Activated naive CD4-positive, alpha-beta T cell treated with anti-CD3 and anti-CD28 coated beads for 36 hours (primary cell): ENCODE results near the gene ZNF346. TPM values are rescaled to one million over a fixed set of nuclear protein-coding genes. Genes with fewer than 3 reads are reported as not detected.
"Not testable (repeated sequence)": the region's sequence is repeated elsewhere in the genome, so short reads cannot be mapped to it uniquely, and the experiment has no call there.

ENCODE experiments used
- CTCF ChIA-PET: fragments of 350-600 bp; sonication (Branson Sonifier 250); formaldehyde crosslinking; loops from one replicate; lab custom pipeline; 2021; ENCODE audit warnings: antibody characterized with exemption; lab: Charles Lee
- DNase-seq: peaks from one replicate; pipeline ENCODE4 v3.0.0-alpha.2; 2020
- H3K27ac Mint-ChIP-seq: one replicate; pipeline ENCODE4 v1.8.0; 2021; ENCODE audit warnings: mild to moderate bottlenecking, mixed read lengths
- H3K27me3 Mint-ChIP-seq: one replicate; pipeline ENCODE4 v1.8.0; 2021; ENCODE audit warnings: low read depth, mixed read lengths
- H3K36me3 Mint-ChIP-seq: one replicate; pipeline ENCODE4 v1.8.0; 2021; ENCODE audit warnings: low read depth, mixed read lengths
- H3K4me1 Mint-ChIP-seq: one replicate; pipeline ENCODE4 v1.8.0; 2021; ENCODE audit warnings: low read depth, mixed read lengths
- H3K4me3 Mint-ChIP-seq: one replicate; pipeline ENCODE4 v1.8.0; 2021; ENCODE audit warnings: mild to moderate bottlenecking, moderate library complexity, mixed read lengths
- H3K9me3 Mint-ChIP-seq: one replicate; pipeline ENCODE4 v1.8.0; 2021; ENCODE audit warnings: mixed read lengths
- intact Hi-C: fragments of 100-400 bp; cut with micrococcal nuclease; formaldehyde crosslinking; loops from one replicate; pipeline ENCODE4 v1.15.1; 2023
- total RNA-seq, 2 experiments: library from RNA; stranded (reverse); gene quantifications; one replicate each; pipeline ENCODE4 v1.2.3, GENCODE V29; 2021

The ZNF346 gene
- total RNA-seq: 10 to 100 TPM; 13.4 to 15.1 TPM

- Mint-ChIP-seq H3K36me3 (peaks cover 21% of the 10 kb centered on the region), H3K4me1 (peaks cover 39% of the 10 kb centered on the region), H3K27me3 (no peaks in the 10 kb centered on the region), H3K27ac (peak within 1 kb of the TSS; percentile 91), H3K4me3 (peak within 1 kb of the TSS; percentile 99), H3K9me3 (no peaks in the 10 kb centered on the region)
- intact Hi-C loops: loop anchor here (1.0 to 5.0 kb wide), 4 partner anchors 16 to 480 kb away; partner anchors contain the start of gene UIMC1
- CTCF ChIA-PET: interaction anchor here (0.5 to 1.0 kb wide), 5 partner anchors 17 to 684 kb away, joined by 3 to 6 read pairs (median 3); no protein-coding TSS in a partner anchor
- DNase-seq: peak; percentile 95
These were observed at the start of gene ZNF346 for GRCh38 chr5:177022386-177023302. TSS of gene ZNF346 (plus strand) at chr5:177022696. CDS start at chr5:177022739, 43 bp downstream.

DNA sequence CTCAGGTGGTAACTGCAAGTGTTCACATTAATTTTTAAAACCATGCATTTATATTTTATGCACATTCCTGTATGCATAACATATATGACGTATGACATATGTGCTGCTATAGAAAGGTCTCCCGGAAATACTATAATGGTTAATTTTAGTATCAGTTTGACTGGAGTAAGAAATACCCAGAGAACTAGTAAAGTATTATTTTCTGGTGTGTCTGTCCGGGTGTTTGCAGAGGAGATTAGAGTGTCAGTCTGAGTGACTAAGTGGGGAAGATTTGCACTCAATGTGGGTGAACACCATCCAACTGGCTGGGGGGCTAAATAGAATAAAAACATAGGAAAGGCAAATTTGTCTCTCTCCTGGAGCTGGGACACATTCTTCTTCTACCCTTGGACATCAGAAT lies 42.8 kb upstream of the ZNF346 start:
- H3K4me1 Mint-ChIP-seq: peaks cover 3% of the 10 kb centered on the region
- CTCF ChIA-PET: interaction anchor here (0.7 to 0.8 kb wide), 2 partner anchors 11 to 265 kb away, joined by 3 to 4 read pairs; no protein-coding TSS in a partner anchor
- no peaks in the 10 kb centered on the region for H3K9me3 Mint-ChIP-seq
- no peak for DNase-seq
- no peaks in the 10 kb centered on the region for H3K27me3 Mint-ChIP-seq
- intact Hi-C loops: no loop called here
- no peak overlapping the region for H3K27ac Mint-ChIP-seq
- peaks cover 26% of the 10 kb centered on the region for H3K36me3 Mint-ChIP-seq
- H3K4me3 Mint-ChIP-seq: no peak overlapping the region

DNA sequence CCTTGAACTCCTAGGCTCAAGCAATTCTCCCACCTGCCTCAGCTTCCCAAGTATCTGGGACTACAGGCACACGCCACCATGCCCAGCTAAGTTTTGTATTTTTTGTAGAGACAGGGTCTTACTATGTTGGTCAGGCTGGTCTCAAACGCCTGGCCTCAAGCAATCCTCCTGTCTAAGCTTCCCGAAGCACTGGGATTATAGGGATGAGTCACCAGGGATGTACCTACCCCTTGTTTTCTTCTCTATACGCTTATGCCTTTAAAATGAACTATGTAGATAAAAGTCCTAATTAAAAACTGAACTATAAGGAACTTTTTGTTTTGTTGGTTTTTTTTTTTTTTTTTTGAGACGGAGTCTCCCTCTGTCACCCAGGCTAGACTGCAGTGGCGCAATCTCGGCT lies 41.7 kb upstream of the ZNF346 start:
- Mint-ChIP-seq H3K27ac (no peak overlapping the region), H3K27me3 (no peaks in the 10 kb centered on the region), H3K36me3 (peaks cover 19% of the 10 kb centered on the region), H3K9me3 (no peaks in the 10 kb centered on the region), H3K4me1 (peaks cover 6% of the 10 kb centered on the region), H3K4me3 (no peak overlapping the region)
- intact Hi-C loops: no loop called here
- no peak for DNase-seq
- CTCF ChIA-PET: no interaction called here

DNA sequence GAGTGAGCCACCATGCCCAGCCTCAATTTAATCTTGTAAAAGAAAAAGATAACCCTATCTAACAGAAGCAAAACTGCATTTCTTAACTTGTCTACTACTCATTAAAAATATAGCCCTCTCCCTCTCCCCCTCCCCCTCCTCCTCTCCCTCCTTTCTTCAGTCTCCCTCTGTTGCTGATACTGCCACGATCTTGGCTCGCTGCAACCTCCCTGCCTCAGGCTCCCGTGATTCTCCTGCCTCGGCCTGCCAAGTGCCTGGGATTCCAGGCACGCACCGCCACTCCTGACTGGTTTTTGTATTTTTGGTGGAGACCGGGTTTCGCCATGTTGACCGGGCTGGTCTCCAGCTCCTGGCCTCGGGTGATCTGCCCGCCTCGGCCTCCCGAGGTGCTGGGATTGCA lies 39.4 kb upstream of the ZNF346 start:
- DNase-seq, H3K27ac Mint-ChIP-seq, intact Hi-C loops, H3K4me3 Mint-ChIP-seq, H3K9me3 Mint-ChIP-seq, CTCF ChIA-PET, H3K27me3 Mint-ChIP-seq: not testable (repeated sequence)
- H3K36me3 Mint-ChIP-seq: peaks cover 22% of the 10 kb centered on the region
- H3K4me1 Mint-ChIP-seq: peaks cover 22% of the 10 kb centered on the region

DNA sequence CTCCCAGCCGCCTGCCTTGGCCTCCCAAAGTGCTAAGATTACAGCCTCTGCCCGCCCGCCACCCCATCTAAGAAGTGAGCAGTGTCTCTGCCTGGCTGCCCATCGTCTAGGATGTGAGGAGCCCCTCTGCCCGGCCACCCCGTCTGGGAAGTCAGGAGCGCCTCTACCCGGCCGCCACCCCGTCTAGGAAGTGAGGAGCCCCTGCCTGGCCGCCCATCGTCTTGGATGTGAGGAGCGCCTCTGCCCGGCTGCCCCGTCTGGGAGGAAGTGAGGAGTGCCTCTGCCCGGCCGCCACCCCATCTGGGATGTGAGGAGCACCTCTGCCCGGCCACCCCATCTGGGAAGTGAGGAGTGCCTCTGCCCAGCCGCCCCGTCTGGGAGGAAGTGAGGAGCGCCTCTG lies 38.9 kb upstream of the ZNF346 start:
- DNase-seq, CTCF ChIA-PET, intact Hi-C loops, H3K4me3 Mint-ChIP-seq, H3K27me3 Mint-ChIP-seq, H3K27ac Mint-ChIP-seq, H3K9me3 Mint-ChIP-seq: not testable (repeated sequence)
- Mint-ChIP-seq H3K4me1 (peaks cover 25% of the 10 kb centered on the region), H3K36me3 (peaks cover 22% of the 10 kb centered on the region)

- CTCF ChIA-PET, DNase-seq, H3K27ac Mint-ChIP-seq, H3K4me3 Mint-ChIP-seq, intact Hi-C loops, H3K9me3 Mint-ChIP-seq, H3K27me3 Mint-ChIP-seq: not testable (repeated sequence)
- Mint-ChIP-seq H3K4me1 (peaks cover 26% of the 10 kb centered on the region), H3K36me3 (peaks cover 18% of the 10 kb centered on the region)
These were observed 38.3 kb upstream of the ZNF346 start for GRCh38 chr5:176984176-176984575.

- H3K27ac Mint-ChIP-seq: no peak overlapping the region
- peaks cover 11% of the 10 kb centered on the region for H3K36me3 Mint-ChIP-seq
- intact Hi-C loops: no loop called here
- peak; percentile 28 for DNase-seq
- H3K4me1 Mint-ChIP-seq: peaks cover 28% of the 10 kb centered on the region
- H3K4me3 Mint-ChIP-seq: no peak overlapping the region
- no peaks in the 10 kb centered on the region for H3K27me3 Mint-ChIP-seq
- no peaks in the 10 kb centered on the region for H3K9me3 Mint-ChIP-seq
- CTCF ChIA-PET: interaction anchor here (1.5 kb wide), 1 partner anchor 325 kb away, joined by 5 read pairs; no protein-coding TSS in a partner anchor
These were observed 37.0 kb upstream of the ZNF346 start for GRCh38 chr5:176985516-176985915.

GRCh38 chr5:176986280-176986679 lies 36.2 kb upstream of the ZNF346 start:
- peaks cover 30% of the 10 kb centered on the region for H3K4me1 Mint-ChIP-seq
- DNase-seq: no peak
- intact Hi-C loops: no loop called here
- no peak overlapping the region for H3K27ac Mint-ChIP-seq
- H3K27me3 Mint-ChIP-seq: no peaks in the 10 kb centered on the region
- no peaks in the 10 kb centered on the region for H3K9me3 Mint-ChIP-seq
- peaks cover 9% of the 10 kb centered on the region for H3K36me3 Mint-ChIP-seq
- H3K4me3 Mint-ChIP-seq: no peak overlapping the region
- CTCF ChIA-PET: interaction anchor here (1.5 kb wide), 1 partner anchor 326 kb away, joined by 5 read pairs; no protein-coding TSS in a partner anchor

- Mint-ChIP-seq H3K27ac (no peak overlapping the region), H3K27me3 (no peaks in the 10 kb centered on the region), H3K9me3 (no peaks in the 10 kb centered on the region), H3K36me3 (peaks cover 7% of the 10 kb centered on the region), H3K4me1 (peaks cover 31% of the 10 kb centered on the region), H3K4me3 (no peak overlapping the region)
- CTCF ChIA-PET: no interaction called here
- intact Hi-C loops: no loop called here
- DNase-seq: no peak
These were observed 34.9 kb upstream of the ZNF346 start for GRCh38 chr5:176987583-176987982.

GRCh38 chr5:176993081-176993480 lies 29.4 kb upstream of the ZNF346 start:
- H3K4me3 Mint-ChIP-seq, DNase-seq, H3K27ac Mint-ChIP-seq, H3K27me3 Mint-ChIP-seq, intact Hi-C loops, CTCF ChIA-PET, H3K9me3 Mint-ChIP-seq: not testable (repeated sequence)
- H3K36me3 Mint-ChIP-seq: peaks cover 23% of the 10 kb centered on the region
- H3K4me1 Mint-ChIP-seq: peaks cover 37% of the 10 kb centered on the region

DNA sequence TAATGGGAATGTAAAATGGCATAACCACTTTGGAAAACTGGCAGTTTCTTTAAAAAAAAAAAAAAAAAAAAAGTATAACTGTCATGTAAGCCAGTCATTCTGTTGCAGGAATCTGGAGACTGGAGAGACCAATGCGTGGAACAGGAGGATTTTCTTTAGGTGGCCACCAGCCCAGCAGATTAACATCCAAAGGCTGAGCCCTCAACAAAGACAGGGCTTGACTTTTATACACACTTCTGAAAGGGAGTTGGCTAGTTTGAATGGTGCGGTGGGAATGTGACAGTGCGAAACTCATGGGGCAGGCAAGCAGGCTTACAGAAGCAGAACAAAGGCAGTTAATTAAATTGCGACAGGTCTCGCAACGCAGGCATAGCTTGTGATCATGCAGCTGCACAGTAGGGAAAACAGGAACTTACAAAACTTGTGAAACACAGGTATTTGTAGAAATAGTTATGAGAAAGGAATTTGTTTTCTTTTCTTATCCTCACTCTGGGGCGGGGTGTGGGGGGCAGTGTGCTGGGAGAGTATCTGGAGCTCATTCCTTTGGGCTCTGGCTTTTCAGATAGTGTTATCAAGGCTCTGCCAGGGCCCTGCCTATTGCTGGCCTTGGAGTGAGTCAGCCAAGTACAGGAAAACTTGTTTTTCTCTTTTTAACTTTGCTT lies 27.9 kb upstream of the ZNF346 start:
- intact Hi-C loops: no loop called here
- Mint-ChIP-seq H3K27ac (peak overlapping the region; percentile 43), H3K4me1 (peaks cover 38% of the 10 kb centered on the region), H3K4me3 (no peak overlapping the region), H3K36me3 (peaks cover 25% of the 10 kb centered on the region), H3K9me3 (peaks cover 5% of the 10 kb centered on the region), H3K27me3 (no peaks in the 10 kb centered on the region)
- no peak for DNase-seq
- CTCF ChIA-PET: no interaction called here

DNA sequence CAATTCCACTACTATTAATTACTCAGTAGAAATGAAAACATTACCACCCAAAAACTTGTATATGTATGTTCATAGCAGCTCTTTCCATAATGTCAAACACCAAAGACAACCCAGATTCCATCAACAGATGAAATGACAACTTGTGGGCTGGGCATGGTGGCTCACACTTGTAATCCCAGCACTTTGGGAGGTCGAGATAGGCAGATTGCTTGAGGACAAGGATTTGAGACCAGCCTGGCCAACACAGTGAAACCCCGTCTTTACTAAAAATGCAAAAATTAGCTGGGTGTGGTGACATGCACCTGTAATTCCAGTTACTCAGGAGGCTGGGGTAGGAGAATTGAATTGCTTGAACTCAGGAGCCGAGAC lies 27.4 kb upstream of the ZNF346 start:
- peak overlapping the region; percentile 43 for H3K27ac Mint-ChIP-seq
- intact Hi-C loops: no loop called here

More for the DNA sequence above, 27.4 kb upstream of the ZNF346 start:
- H3K27me3 Mint-ChIP-seq: no peaks in the 10 kb centered on the region
- DNase-seq: no peak
- CTCF ChIA-PET: no interaction called here
- peaks cover 25% of the 10 kb centered on the region for H3K36me3 Mint-ChIP-seq
- H3K4me3 Mint-ChIP-seq: no peak overlapping the region
- peaks cover 37% of the 10 kb centered on the region for H3K4me1 Mint-ChIP-seq
- peaks cover 5% of the 10 kb centered on the region for H3K9me3 Mint-ChIP-seq
